ENCODE data around the gene CCL7.

CCL7 gene

DNA sequence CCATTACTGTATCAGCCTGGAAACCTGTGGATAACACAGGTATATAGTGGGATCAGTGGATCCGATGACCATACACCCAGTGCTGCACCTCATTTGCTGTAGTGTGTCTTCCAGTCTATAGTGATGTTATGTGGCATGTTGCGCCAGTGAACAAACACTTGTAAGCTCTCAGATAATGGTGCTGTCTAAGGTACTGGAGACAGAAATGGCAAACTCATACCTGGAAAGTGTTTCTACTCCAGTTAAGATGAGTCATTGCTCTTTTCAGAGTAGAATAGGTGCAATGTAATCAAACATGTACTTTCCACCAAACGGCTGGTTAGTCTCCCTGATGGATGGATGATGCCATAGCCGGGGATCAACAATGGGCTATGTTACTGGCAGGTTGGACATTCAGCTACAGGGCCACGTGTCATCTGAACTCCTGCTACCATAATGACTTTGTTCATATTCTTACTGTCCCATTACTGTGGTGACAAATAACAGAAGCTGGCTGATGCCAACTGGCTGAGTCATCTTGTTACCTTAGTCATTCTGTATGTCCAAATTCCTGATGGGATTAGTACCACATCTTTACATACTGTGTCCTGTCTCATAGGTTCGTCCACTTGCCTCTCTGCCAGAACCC, 21.8 kb downstream of the CCL7 start:
- no peak for DNase-seq

DNA sequence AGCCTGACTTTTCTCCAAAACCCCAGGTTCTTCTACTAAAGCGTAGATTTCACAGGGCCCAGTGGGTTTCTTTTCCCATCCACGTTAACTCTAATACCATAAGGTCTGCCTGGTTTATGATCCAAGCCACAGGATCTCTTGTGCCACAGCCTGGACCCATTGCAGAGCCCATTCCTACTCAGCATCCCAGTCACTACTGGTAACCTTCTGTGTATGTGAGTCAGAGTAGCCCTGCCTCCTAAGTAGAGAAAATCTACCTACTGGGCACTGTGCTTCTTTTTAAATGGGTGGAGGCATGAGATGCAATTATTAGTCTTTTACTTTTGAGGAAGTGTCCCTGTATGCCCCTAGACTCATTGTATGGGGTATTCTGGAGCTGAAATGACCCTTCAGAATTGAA, 29.0 kb downstream of the CCL7 start:
- no peak for DNase-seq

- no peak for DNase-seq
Measured at GRCh38 chr17:34299956-34300577, 30.0 kb downstream of the CCL7 start.

DNA sequence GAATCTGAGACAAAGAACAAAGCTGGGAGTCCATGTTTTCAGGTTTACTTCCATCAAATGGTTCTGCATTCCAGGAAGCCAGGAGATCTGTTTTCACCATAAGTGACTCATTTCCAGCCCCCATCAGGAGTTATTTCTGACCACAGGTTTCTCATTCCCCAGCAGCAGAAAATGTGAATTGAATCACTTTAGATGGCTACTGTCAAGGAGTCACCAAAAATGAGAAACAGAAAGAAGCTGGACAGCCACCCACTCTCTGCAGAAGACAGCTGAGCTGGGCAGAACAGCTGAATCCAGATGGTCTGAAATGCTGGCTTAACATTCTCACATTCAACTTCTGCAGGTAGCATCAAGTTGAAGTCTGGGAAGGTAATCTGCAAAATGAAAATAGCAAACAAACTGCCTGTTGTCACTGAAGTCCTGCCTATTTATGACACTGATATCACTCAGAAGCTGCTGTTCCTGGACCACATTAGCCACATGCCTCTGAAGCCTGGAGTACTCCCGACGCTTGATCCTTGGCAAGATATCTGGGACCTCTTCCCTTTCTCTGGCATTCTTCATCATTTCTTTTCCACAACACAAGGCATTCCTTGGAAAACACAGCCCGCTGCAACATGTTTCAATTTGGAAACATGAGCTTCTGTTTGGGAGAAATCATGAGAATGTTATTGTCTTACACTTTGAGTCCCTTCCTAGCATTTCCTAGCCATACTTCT, 30.8 kb downstream of the CCL7 start:
- no peak for DNase-seq

GRCh38 chr17:34301986-34302385, 32.0 kb downstream of the CCL7 start:
- no peak for DNase-seq

DNA sequence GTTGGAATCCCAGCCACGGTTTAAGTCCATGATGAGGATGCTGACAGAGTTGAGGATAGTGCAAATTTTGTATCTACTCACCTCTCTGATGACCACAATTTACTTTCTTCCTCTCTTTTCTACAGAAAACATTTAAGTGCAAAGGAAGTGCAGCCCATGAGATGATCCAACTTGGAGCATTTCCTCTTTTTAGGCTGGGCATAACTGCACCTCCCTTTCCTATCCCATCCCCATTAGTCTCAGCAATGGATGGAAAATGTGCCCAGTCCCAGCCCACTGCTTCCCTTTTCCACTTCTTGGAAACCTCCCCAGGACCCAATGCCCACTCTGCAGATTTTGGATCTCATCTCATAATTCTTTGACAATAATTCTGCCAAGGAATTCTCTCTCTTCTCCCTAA, 32.6 kb downstream of the CCL7 start:
- DNase-seq = no peak

- no peak for DNase-seq
Measured at GRCh38 chr17:34303606-34304005, 33.6 kb downstream of the CCL7 start.

DNA sequence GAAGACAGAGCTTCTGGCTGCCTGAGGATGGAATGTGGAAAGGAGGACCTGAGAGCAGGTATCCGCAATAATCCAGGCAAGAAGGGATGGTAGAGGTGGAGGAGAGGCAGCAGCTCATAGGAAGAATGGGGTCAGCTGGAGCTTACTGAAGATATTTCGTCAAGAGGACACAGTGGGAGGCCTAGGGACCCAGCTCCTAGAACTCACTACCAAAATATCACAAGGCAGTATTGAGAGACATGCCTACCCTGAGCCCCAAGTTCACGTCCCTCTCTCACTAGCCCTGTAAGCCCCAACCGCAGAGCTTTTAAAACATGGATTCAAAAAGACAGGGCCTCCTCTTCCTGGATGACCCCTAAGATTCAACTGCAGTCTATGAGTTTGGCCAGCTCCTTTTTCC, 35.0 kb downstream of the CCL7 start:
- DNase-seq = no peak

DNA sequence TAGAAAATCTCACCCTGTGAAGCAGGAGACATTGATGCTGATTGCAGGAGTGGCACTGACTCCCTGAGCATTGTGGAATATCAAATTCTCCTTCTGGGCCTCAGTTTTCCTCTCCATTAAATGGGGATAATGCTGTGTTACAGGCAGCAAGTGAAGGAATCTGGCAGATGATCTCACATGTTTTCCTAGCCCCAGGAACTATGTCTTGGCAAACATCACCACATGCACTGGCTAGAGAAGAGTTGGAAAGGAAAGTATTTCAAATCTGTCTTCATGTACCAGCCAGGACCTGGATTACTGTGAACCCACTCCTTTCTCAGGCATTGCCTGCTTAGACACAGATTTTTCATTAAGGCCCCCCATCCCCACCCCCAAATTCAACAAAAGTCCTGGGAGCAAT, 35.6 kb downstream of the CCL7 start:
- DNase-seq = no peak

DNA sequence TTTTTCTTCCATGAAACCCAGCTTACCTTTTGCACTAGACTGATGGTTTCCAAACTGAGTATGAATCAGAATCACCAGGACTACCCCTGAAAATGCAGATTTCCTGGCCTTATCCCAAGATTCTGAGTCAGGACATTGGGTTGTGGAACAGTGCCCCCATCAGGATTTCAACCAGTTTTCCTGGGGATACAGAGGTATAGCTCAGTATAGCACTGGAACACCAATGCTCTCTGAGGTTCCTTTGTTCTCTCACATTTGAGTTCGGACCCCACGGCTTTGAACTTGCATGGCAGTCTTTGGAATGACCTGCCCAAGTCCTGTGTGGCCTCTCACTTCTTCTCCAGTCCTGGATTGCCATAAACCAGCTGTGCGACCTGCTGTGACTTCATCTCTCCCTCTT, 36.4 kb downstream of the CCL7 start:
- no peak for DNase-seq

DNA sequence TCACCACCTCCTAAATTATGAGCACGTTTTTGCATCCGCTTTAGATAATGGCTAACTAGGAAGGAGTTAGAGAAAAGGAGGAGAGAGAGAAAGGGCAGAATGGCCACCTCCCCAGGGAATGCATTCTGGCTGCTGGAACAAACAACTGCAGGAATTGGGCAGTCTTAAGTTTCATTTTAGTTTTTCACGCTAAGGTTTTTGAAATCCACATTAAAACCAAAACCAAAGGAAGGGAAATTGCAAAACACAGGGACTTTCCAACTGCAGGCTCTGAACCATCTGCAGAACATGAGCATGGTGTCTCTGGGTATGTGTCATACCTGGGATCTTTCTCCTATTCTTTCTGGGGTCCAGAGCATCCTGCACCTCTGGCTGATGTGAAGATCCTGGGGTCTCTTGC, 37.1 kb downstream of the CCL7 start:
- DNase-seq = no peak

DNA sequence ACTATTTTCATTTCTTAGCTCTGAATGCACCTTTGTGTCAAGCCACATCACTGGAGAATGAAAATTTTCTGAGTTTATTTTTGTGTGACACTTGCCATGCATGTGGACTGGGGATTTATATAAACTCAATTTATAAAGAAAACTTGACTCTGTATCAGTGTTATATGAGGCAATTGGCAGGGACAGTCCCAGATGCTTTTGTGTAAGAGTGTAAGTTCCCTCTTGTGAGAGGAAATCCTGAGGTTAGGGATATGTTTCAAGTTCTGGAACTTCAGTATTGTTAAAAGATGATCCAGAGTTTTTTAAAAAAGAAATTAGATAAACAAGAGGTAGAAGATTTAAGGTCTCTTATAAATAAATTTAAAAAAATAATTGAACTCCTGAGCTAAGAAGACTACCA, 38.4 kb downstream of the CCL7 start:
- DNase-seq = no peak

DNA sequence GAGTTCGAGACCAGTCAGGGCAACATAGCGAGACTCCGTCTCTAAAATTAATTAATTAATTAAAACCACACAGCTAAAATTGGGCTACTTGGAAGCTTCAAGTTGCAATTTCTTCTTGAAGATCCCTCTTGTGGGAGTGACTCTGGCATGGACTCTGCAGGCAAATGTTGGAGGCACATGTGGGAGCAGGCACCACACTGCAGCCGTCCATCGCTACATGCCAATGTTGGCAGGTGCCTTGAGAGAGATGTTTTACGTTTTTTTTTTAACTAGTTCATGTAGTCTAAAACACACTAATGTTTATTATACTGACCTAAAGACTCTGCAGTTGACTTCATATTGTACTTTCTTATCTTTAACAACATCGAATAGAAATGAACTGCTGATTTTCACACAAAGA, 41.3 kb downstream of the CCL7 start:
- DNase-seq = no peak

- no peak for DNase-seq
Measured at GRCh38 chr17:34312080-34312479, 42.1 kb downstream of the CCL7 start.

DNA sequence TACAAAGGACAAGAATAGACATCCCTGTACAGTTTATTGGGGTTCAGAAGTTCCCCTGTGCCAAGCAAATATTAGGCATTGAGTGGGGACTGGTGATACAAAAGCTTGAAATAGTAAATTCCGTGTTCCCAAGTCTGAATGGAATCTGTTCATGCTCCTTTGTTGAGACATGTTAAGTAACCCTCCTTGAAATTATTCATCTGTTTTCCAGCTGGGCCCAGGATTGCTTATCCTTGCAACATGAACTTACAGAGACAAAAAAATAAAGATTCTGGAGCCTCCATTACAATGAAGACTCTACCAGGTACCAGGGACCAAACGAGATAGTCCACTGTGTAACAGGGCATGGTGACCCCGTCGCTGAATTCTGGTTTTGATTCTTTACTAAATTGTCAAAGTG, 43.1 kb downstream of the CCL7 start:
- DNase-seq = no peak

GRCh38 chr17:34314279-34314678, 44.3 kb downstream of the CCL7 start:
- DNase-seq = no peak

DNA sequence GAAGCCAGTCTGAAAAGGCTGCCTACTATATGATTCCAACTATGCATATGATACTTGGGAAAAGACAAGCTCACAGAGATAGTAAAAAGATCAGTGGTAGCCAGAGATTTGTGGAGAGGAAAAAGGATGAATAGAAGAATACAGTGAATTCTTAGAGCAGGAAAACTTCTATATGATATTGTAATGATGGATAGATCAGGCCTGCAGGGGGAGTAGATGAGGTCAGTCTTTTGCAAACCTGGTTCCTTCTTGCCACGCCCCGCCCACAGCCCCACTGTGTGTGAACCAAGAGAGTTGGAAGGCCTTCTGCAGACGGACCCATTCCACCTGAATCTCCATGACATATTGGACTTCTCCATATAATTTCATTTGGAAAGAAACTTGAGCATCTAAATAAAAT, 48.5 kb downstream of the CCL7 start:
- DNase-seq = no peak

- no peak for DNase-seq
Measured at GRCh38 chr17:34319039-34319483, 49.0 kb downstream of the CCL7 start, which contains the start of gene CCL8. CCL8 (plus strand) TSS chr17:34319435; CDS start chr17:34319502, 67 bp downstream.

Measured in activated naive CD4-positive, alpha-beta T cell treated with Interleukin-2 at 50 U/mL for 16 hours (primary cell).